Stimulated activated CD8-positive, alpha-beta memory T cell treated with anti-CD3 and anti-CD28 coated beads, Interleukin-15, amount 100 ng/mL, for 24 hours (primary cell): ENCODE results near the gene CTAG1A.
"Not testable (repeated sequence)": the region's sequence is repeated elsewhere in the genome, so short reads cannot be mapped to it uniquely, and the experiment has no call there.

ENCODE experiments used
- DNase-seq: peaks from one replicate; pipeline ENCODE4 v3.0.0-alpha.2; 2020; ENCODE audit warnings: low read depth

CTAG1A gene

GRCh38 chrX:154613586-154613985 is 28.7 kb downstream of the CTAG1A start:
- DNase-seq, result not testable (repeated sequence)

DNA sequence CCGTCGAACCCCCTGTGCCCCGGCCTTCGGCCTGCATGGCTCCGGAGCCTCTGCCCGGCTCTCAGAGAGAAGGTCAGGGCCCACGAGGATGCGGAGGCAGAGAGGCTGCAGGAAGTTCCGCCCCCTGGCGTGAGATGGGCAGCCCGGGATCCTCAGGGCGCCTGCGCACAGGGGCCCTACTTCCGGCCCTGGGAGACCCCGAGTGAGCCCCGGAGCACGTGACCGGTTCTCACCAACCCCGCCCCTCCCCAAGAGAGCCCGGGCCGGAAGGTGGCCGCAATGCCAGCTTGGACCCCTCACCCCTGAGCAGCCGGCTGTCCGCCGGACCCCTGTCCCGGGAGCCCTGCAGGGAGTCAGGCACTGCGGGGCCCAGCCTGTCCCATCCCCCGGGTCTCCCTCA is 34.2 kb downstream of the CTAG1A start, which contains the start of gene CTAG1B:
TSS of gene CTAG1B (minus strand) at position 101 of the 400 bp plus-strand sequence. CDS start at position 37, 64 bp downstream.
- DNase-seq, result not testable (repeated sequence)

- not testable (repeated sequence) for DNase-seq
Measured at GRCh38 chrX:154620767-154621414, 36.0 kb downstream of the CTAG1A start.

DNA sequence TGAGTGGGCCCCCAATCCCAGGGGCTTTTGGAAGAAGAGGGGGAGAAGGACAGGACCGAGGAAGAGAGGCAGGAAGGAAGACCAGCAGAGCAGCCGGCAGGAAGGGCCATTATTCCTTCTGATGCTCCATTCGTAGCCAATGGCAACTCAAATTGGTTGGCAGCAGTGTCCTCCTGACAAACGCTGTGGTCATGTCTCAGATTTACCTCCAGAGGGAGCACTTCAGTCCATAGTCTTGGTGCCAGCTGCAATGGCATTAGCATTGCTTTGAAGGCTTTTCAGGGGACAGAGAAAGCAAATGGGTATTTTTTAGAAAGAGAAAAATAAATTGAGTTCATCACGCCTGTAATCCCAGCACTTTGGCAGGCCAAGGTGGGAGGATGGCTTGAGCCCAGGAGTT is 44.0 kb downstream of the CTAG1A start:
- not testable (repeated sequence) for DNase-seq

- not testable (repeated sequence) for DNase-seq
Measured at GRCh38 chrX:154630949-154631348, 46.0 kb downstream of the CTAG1A start.

GRCh38 chrX:154633661-154634060 is 48.7 kb downstream of the CTAG1A start:
- DNase-seq, result not testable (repeated sequence)
